Measurements from ENCODE around the gene CDH4.

DNA sequence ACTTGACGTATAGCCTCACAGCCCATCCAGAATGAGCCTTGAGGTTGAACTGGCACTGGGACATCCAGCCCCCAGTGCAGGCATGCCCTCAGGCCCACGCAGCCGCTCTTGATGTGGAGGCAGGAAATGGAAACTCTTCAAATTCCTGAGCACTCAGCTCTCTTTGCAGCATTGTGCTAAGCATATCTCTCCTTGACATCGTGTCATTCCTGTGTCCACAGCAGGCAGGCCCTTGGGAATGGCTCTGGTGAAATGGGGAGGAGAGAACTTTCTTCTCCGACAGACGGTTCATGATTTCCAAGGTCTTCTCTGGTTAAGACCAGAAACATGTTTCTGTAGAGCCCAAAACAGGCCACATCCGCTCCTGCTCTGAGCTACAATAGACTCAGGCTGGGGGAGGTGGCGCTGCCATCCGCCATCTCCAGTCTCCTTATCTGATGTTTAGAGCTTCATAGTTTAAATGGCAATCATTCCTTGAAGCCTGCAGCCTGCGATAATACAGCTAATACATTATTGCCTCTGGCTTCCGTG is 248.8 kb downstream of the CDH4 start:
- TF ChIP-seq CTCF (IDR thresholded peaks at IDR 0.05; ENCODE audit: insufficient read depth, low read length, poor library complexity, severe bottlenecking), result no peak
- TF ChIP-seq EZH2phosphoT487 (conservative IDR thresholded peaks at IDR 0.05; ENCODE audit: low read length), result no peak
